ENCODE measurements around the gene KIAA0825.

KIAA0825 gene

DNA sequence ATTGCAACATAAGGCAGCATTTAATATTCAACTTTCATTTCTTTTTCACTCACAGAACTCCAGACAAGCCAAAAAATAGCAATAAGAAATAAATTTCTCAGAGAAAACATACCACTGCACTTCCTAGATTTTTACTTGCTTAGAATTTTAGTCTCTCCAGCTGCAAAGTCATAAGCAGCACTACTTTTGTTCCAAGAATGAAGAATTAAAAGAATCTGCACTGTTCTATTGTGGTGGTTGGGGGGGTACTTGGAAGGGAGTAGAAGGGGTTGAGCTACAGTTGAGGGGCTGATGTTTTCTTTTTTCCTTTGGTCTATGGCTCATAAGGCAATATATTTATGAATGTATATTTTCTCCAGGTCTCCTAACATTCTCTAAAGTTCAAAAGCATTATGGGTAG, 144.5 kb downstream of the KIAA0825 start:
- no peaks in the 10 kb centered on the region for H3K9me3 ChIP-seq (ENCODE audit: insufficient read depth, low read length)
- H3K4me3 ChIP-seq (ENCODE audit: low read length) = no peak overlapping the region
- H3K27ac ChIP-seq (ENCODE audit: low read length) = no peak overlapping the region
- no peak overlapping the region for H3K9ac ChIP-seq (ENCODE audit: low read length)
- no peak overlapping the region for H3K4me2 ChIP-seq (ENCODE audit: low read length)
- H3K79me2 ChIP-seq (ENCODE audit: low read length) = no peaks in the 10 kb centered on the region
- H4K20me1 ChIP-seq (ENCODE audit: insufficient read depth, low read length) = no peaks in the 10 kb centered on the region
- H3K27me3 ChIP-seq (ENCODE audit: low read depth, low read length) = no peaks in the 10 kb centered on the region
- no peak overlapping the region for H2AFZ ChIP-seq (ENCODE audit: low read depth, low read length)
- H3K36me3 ChIP-seq (replicated peaks; ENCODE audit: low read depth, low read length) = no peaks in the 10 kb centered on the region
- no peak for TF ChIP-seq EZH2phosphoT487 (IDR thresholded peaks at IDR 0.05; ENCODE audit: low read depth)
- TF ChIP-seq, protein P1, sequence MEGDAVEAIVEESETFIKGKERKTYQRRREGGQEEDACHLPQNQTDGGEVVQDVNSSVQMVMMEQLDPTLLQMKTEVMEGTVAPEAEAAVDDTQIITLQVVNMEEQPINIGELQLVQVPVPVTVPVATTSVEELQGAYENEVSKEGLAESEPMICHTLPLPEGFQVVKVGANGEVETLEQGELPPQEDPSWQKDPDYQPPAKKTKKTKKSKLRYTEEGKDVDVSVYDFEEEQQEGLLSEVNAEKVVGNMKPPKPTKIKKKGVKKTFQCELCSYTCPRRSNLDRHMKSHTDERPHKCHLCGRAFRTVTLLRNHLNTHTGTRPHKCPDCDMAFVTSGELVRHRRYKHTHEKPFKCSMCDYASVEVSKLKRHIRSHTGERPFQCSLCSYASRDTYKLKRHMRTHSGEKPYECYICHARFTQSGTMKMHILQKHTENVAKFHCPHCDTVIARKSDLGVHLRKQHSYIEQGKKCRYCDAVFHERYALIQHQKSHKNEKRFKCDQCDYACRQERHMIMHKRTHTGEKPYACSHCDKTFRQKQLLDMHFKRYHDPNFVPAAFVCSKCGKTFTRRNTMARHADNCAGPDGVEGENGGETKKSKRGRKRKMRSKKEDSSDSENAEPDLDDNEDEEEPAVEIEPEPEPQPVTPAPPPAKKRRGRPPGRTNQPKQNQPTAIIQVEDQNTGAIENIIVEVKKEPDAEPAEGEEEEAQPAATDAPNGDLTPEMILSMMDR (IDR thresholded peaks at IDR 0.05; ENCODE audit: low read depth, low read length) = no peak
- H3K4me1 ChIP-seq (ENCODE audit: low read length) = no peaks in the 10 kb centered on the region

DNA sequence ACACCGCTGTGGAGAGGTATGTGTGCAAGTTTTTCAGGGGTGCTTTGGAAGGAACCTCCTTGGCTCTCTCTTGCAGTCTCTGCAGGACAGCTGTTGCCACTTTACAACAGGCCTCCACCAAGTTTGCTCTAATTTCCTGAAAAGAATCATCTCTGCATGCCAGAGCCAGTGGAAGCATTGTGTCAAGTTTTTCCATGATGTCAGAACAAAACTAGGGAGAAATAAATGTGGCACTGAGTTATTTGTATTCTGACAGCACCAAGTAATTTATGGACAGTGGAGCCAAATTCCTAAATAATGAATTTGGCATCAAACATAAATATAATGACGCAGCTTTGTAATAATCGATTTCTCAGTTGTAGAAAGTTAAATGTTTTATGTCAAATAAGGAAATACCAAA, 146.9 kb downstream of the KIAA0825 start:
- Histone ChIP-seq H3K79me2 (ENCODE audit: low read length) (no peaks in the 10 kb centered on the region), H3K9me3 (ENCODE audit: insufficient read depth, low read length) (no peaks in the 10 kb centered on the region), H3K27ac (ENCODE audit: low read length) (no peak overlapping the region), H3K4me2 (ENCODE audit: low read length) (no peak overlapping the region), H3K4me1 (ENCODE audit: low read length) (no peaks in the 10 kb centered on the region), H4K20me1 (ENCODE audit: insufficient read depth, low read length) (no peaks in the 10 kb centered on the region), H3K4me3 (ENCODE audit: low read length) (no peak overlapping the region), H3K36me3 (replicated peaks; ENCODE audit: low read depth, low read length) (no peaks in the 10 kb centered on the region), H2AFZ (ENCODE audit: low read depth, low read length) (no peak overlapping the region), H3K9ac (ENCODE audit: low read length) (no peak overlapping the region), H3K27me3 (ENCODE audit: low read depth, low read length) (no peaks in the 10 kb centered on the region)
- no peak for TF ChIP-seq EZH2phosphoT487 (IDR thresholded peaks at IDR 0.05; ENCODE audit: low read depth)
- TF ChIP-seq, protein P1 (IDR thresholded peaks at IDR 0.05; ENCODE audit: low read depth, low read length) = no peak

DNA sequence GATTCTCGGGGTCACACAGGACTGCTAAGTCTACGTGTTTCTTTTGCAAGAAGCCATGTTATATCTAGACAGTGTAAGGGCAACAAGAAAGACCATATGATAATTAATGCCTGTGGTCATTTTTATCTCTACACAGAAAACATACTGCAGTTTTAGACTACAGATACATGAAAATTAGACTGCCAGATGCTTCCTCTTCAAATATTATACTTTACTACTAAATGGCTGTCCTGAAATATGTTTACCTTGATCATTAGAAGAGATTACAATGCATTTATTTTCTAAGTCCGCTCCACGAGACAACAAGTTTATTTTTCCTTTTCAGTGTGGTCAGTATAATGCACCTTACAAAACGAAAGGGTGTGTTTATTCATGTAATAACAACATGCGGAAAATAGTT, 147.6 kb downstream of the KIAA0825 start:
- no peak overlapping the region for H3K27ac ChIP-seq (ENCODE audit: low read length)
- no peak overlapping the region for H2AFZ ChIP-seq (ENCODE audit: low read depth, low read length)
- H3K9me3 ChIP-seq (ENCODE audit: insufficient read depth, low read length) = no peaks in the 10 kb centered on the region
- H3K4me1 ChIP-seq (ENCODE audit: low read length) = no peaks in the 10 kb centered on the region
- H3K4me2 ChIP-seq (ENCODE audit: low read length) = no peak overlapping the region
- H3K79me2 ChIP-seq (ENCODE audit: low read length) = no peaks in the 10 kb centered on the region
- H3K4me3 ChIP-seq (ENCODE audit: low read length) = no peak overlapping the region
- no peaks in the 10 kb centered on the region for H3K27me3 ChIP-seq (ENCODE audit: low read depth, low read length)
- no peaks in the 10 kb centered on the region for H4K20me1 ChIP-seq (ENCODE audit: insufficient read depth, low read length)
- H3K9ac ChIP-seq (ENCODE audit: low read length) = no peak overlapping the region
- TF ChIP-seq, protein P1 (IDR thresholded peaks at IDR 0.05; ENCODE audit: low read depth, low read length) = no peak
- TF ChIP-seq EZH2phosphoT487 (IDR thresholded peaks at IDR 0.05; ENCODE audit: low read depth) = no peak
- no peaks in the 10 kb centered on the region for H3K36me3 ChIP-seq (replicated peaks; ENCODE audit: low read depth, low read length)

DNA sequence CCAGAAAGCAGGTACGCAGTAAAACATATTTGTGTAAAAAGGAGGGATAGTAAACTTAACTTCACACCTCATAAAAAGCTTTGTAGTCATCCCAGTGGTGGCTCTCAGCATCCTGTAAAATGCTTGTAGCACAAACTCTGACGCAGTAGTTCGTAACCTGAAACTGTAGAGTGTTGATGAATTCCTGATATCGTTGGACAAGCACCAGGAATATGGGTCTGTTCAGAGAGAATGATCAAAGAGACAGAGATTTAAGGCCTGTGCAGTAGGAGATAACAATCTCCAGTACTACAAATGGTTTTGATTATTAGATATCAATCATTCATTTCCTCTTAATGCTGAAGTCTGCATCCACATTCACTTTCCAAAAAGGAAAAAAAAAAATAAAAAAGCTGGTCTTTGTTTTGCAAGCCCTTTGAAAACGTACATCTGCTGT, 148.5 kb downstream of the KIAA0825 start:
- Histone ChIP-seq H3K79me2 (ENCODE audit: low read length) (no peaks in the 10 kb centered on the region), H4K20me1 (ENCODE audit: insufficient read depth, low read length) (no peaks in the 10 kb centered on the region), H2AFZ (ENCODE audit: low read depth, low read length) (no peak overlapping the region), H3K4me1 (ENCODE audit: low read length) (no peaks in the 10 kb centered on the region), H3K4me3 (ENCODE audit: low read length) (no peak overlapping the region), H3K36me3 (replicated peaks; ENCODE audit: low read depth, low read length) (no peaks in the 10 kb centered on the region), H3K27ac (ENCODE audit: low read length) (no peak overlapping the region), H3K4me2 (ENCODE audit: low read length) (no peak overlapping the region), H3K9ac (ENCODE audit: low read length) (no peak overlapping the region), H3K27me3 (ENCODE audit: low read depth, low read length) (no peaks in the 10 kb centered on the region), H3K9me3 (ENCODE audit: insufficient read depth, low read length) (no peaks in the 10 kb centered on the region)
- TF ChIP-seq, protein P1 (IDR thresholded peaks at IDR 0.05; ENCODE audit: low read depth, low read length) = no peak
- TF ChIP-seq EZH2phosphoT487 (IDR thresholded peaks at IDR 0.05; ENCODE audit: low read depth) = no peak
